Spleen (tissue), 7 donors: Measurements from ENCODE around the gene APOA4.
A peak's percentile ranks its signal among the peaks of the same experiment; 100 is the strongest.

Experiments used
- CTCF ChIP-seq, 11 experiments: fragments of 200-600 bp in 7 of 11; fragments of 450-650 bp in 4 of 11; sonication (generic) in 4 of 11; IDR thresholded peaks in 8 of 11; conservative IDR thresholded peaks in 3 of 11; 1 replicate in 7 of 11; 2 replicates in 4 of 11; pipeline versions ENCODE4 v1.4.0 to v1.8.0; 2016 to 2021; ENCODE audit warnings: antibody characterized with exemption in 11 of 11, inconsistent platforms in 4 of 11, mild to moderate bottlenecking in 1 of 11
- POLR2A ChIP-seq, 3 donors: fragments of 450-650 bp; IDR thresholded peaks; one replicate each; pipeline ENCODE4 v1.5.1; 2017; ENCODE audit warnings: antibody characterized with exemption in 3 of 3, mild to moderate bottlenecking in 1 of 3
- donor health status: DM: no; HTN: no; CAD: no; lungs with moderate emphysema.
- donor health status: DM: no; HTN: no; CAD: no.
- donor health status: DM: no; HTN: no; CAD: no.

- peak in 4 of 11 experiments; percentile 18 to 25 (median 21) for TF ChIP-seq CTCF (IDR thresholded peaks at IDR 0.05 in 8 of 11, conservative IDR thresholded peaks at IDR 0.05 in 3 of 11)
- peak in 1 of 3 donors; percentile 29 for TF ChIP-seq POLR2A (IDR thresholded peaks at IDR 0.05)
Measured at GRCh38 chr11:116787786-116788486, 35.2 kb downstream of the APOA4 start, which contains the start of gene ZPR1.
